B cell (primary cell): ENCODE measurements around the gene CD44. TPM values are rescaled to one million over a fixed set of nuclear protein-coding genes. Genes with fewer than 3 reads are reported as not detected.

Source experiments
- ATAC-seq: fragments of 200-7000 bp; cut with Tn5 transposase; one replicate; pipeline ENCODE4 v1.10.0; 2021; ENCODE audit warnings: low read depth, mild to moderate bottlenecking, moderate number of reproducible peaks, moderate library complexity
- CTCF ChIA-PET: fragments of 350-600 bp; sonication (Branson Sonifier 250); formaldehyde crosslinking; loops from one replicate; lab custom pipeline; 2021; ENCODE audit warnings: antibody characterized with exemption, inconsistent platforms; lab: Charles Lee
- POLR2A ChIA-PET: fragments of 350-600 bp; sonication (Branson Sonifier 250); formaldehyde crosslinking; loops from one replicate; lab custom pipeline; 2021; ENCODE audit warnings: antibody characterized with exemption; lab: Charles Lee
- DNase-seq: peaks from one replicate; pipeline ENCODE4 v3.0.0; 2013
- H2AFZ ChIP-seq: 2 replicates; pipeline ENCODE4 v1.6.1; 2012; ENCODE audit warnings: mild to moderate bottlenecking, low read depth, low read length; ENCODE audit not compliant: insufficient read depth, poor library complexity, severe bottlenecking
- H3K27ac ChIP-seq, 2 donors: 1 replicate in 1 of 2; 2 replicates in 1 of 2; pipeline ENCODE4 v1.5.1; 2012 to 2013; ENCODE audit warnings: low read length in 2 of 2, mild to moderate bottlenecking in 2 of 2, moderate library complexity in 1 of 2
- H3K27me3 ChIP-seq, 4 experiments: fragments of 200-600 bp in 1 of 4; sonication (generic) in 1 of 4; replicated peaks in 1 of 4; 1 replicate in 2 of 4; 2 replicates in 2 of 4; pipeline versions ENCODE4 v1.6.1 to v1.7.0; 2013 to 2016; ENCODE audit warnings: low read length in 3 of 4, mild to moderate bottlenecking in 2 of 4, mixed read lengths in 1 of 4, moderate library complexity in 1 of 4; ENCODE audit not compliant: insufficient read depth in 4 of 4, control insufficient read depth in 3 of 4; ENCODE audit errors: control extremely low read depth in 1 of 4
- H3K36me3 ChIP-seq, 2 experiments: replicated peaks in 1 of 2; 1 replicate in 1 of 2; 2 replicates in 1 of 2; pipeline versions ENCODE4 v1.6.1 to v1.7.1; 2013; ENCODE audit warnings: low read length in 1 of 2; ENCODE audit not compliant: insufficient read depth in 2 of 2, control insufficient read depth in 1 of 2; ENCODE audit errors: control extremely low read depth in 1 of 2, extremely low read depth in 1 of 2
- H3K4me1 ChIP-seq, 2 donors: fragments of 200-600 bp in 1 of 2; sonication (generic) in 1 of 2; 1 replicate in 1 of 2; 2 replicates in 1 of 2; pipeline versions ENCODE4 v1.5.1 to v1.6.1; 2013 to 2017; ENCODE audit warnings: low read length in 2 of 2; ENCODE audit not compliant: control insufficient read depth in 2 of 2, insufficient read depth in 2 of 2
- H3K4me2 ChIP-seq: replicated peaks from 2 replicates; pipeline ENCODE3; 2012; ENCODE audit warnings: mild to moderate bottlenecking, low read depth, low read length; ENCODE audit not compliant: poor library complexity, severe bottlenecking
- H3K4me3 ChIP-seq, 5 experiments: fragments of 200-600 bp in 1 of 5; sonication (generic) in 1 of 5; 1 replicate in 3 of 5; 2 replicates in 2 of 5; pipeline versions ENCODE4 v1.5.1 to v1.7.0; 2011 to 2016; ENCODE audit warnings: low read length in 4 of 5, mild to moderate bottlenecking in 4 of 5, low read depth in 2 of 5, control low read depth in 1 of 5, moderate library complexity in 1 of 5; ENCODE audit not compliant: insufficient read depth in 1 of 5; ENCODE audit errors: control extremely low read depth in 1 of 5, extremely low read depth in 1 of 5
- H3K79me2 ChIP-seq: fragments of 200-600 bp; sonication (generic); one replicate; pipeline ENCODE4 v1.6.0; 2016; ENCODE audit warnings: low read length; ENCODE audit not compliant: control insufficient read depth, insufficient read depth
- H3K9ac ChIP-seq: fragments of 200-600 bp; sonication (generic); 2 replicates; pipeline ENCODE4 v1.6.1; 2017; ENCODE audit warnings: mild to moderate bottlenecking, low read length, moderate library complexity
- H3K9me3 ChIP-seq, 3 donors: one replicate each; pipeline versions ENCODE4 v1.6.1 to v1.7.1; 2013; ENCODE audit warnings: low read length in 2 of 3; ENCODE audit not compliant: control insufficient read depth in 2 of 3, insufficient read depth in 1 of 3; ENCODE audit errors: control extremely low read depth in 1 of 3
- H4K20me1 ChIP-seq: 2 replicates; pipeline ENCODE4 v1.6.0; 2012; ENCODE audit warnings: mild to moderate bottlenecking, low read length; ENCODE audit not compliant: insufficient read depth, control insufficient read depth, poor library complexity, severe bottlenecking
- H3K27ac Mint-ChIP-seq: one replicate; pipeline ENCODE4 v1.8.0; 2021; ENCODE audit warnings: mixed read lengths
- H3K27me3 Mint-ChIP-seq: one replicate; pipeline ENCODE4 v1.8.0; 2021; ENCODE audit warnings: mixed read lengths
- H3K4me1 Mint-ChIP-seq: one replicate; pipeline ENCODE4 v1.8.0; 2021; ENCODE audit warnings: mixed read lengths
- H3K4me3 Mint-ChIP-seq: one replicate; pipeline ENCODE4 v1.8.0; 2021; ENCODE audit warnings: mixed read lengths
- H3K9me3 Mint-ChIP-seq: one replicate; pipeline ENCODE4 v1.8.0; 2022; ENCODE audit warnings: mixed read lengths; ENCODE audit not compliant: insufficient read depth
- EZH2 ChIP-seq: IDR thresholded peaks from 2 replicates; pipeline ENCODE4 v1.6.1; 2012; ENCODE audit warnings: borderline replicate concordance, low read depth, mild to moderate bottlenecking, moderate library complexity, low read length; ENCODE audit not compliant: insufficient read depth, poor library complexity, severe bottlenecking
- WGBS: methylation state at CpG from one replicate; pipeline ENCODE4 v1.1.5; 2013; ENCODE audit warnings: missing lambda C conversion rate; ENCODE audit not compliant: insufficient coverage; 5-methylcytosine and 5-hydroxymethylcytosine counted together
- intact Hi-C: fragments of 100-400 bp; cut with micrococcal nuclease; formaldehyde crosslinking; loops from one replicate; pipeline ENCODE4 v1.10.0; 2022
- polyA plus RNA-seq: library from polyadenylated mRNA; depleted of rRNA; stranded (reverse); fragments of >200 nt; gene quantifications from 2 replicates; pipeline ENCODE4 v1.2.3, GENCODE V29; 2012
- total RNA-seq, 2 donors: library from RNA; stranded (reverse); fragments of 120-200 nt in 1 of 2; gene quantifications; 1 replicate in 1 of 2; 2 replicates in 1 of 2; pipeline versions ENCODE4 v1.2.3 to v1.2.4, GENCODE V29; 2013 to 2022
- TF ChIP-seq, protein P1 (sequence below): fragments of 200-600 bp; IDR thresholded peaks from one replicate; pipeline ENCODE4 v1.8.0; 2022; ENCODE audit warnings: antibody characterized with exemption, mild to moderate bottlenecking

Gene CD44
- total and polyA plus RNA-seq, 2 donors (not counting 1 experiment from before 2014, with no cell fraction given), result 261 to 896 TPM

DNA sequence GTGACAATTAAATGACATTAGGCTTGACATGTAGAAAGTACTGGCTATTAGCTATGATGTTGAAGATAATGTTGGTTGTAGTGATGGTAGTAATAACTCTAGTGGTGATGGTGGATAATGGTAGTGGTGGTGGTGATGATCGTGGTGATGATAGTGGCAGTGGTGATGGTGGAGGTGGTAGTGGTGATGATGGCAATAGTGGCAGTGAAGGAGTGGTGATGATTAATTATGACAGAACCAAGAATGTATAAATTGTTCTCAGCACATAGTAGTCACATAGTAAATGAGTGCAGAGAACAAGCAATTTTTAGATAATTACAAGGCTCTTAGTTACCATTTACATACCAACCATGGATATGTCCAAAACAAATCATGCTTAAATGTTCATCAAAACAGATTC lies 5.3 kb upstream of the CD44 start:
- peaks cover 34% of the 10 kb centered on the region for H3K4me1 Mint-ChIP-seq
- no peak overlapping the region for H2AFZ ChIP-seq

DNA sequence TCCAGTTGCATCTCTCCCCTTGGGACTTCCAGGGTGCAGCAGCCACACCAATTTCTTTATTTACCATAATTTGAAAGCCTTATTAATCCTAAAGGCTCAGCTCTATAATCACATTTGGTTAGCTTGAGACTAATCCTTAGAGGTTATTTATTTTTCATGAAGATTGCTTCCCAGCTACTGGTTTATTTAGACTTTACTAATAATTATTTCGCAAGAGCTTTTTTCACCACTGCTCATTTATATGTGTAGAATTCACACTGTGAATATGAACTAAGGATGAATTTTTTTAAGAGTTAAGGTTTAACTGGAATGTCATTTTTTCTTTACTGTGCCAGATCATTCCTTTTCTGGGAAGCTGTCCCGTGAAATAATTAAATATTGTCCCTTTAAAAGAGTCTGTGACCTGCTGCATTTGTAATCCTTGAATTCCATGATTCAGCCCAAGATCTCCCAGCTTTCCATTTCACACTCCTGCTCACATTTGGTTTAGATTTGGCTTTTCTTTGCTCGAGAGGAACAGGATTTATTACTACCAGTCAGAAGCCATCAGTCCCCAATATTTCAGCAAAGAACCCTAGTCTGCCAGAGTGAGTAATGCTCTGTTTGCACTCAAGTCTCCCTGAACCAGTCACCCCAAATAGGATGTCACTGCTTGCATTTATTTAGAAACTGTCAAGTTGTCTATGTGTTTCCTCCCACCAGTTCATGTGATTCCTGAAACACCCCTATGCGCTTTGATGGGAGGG lies 4.4 kb upstream of the CD44 start:
- Mint-ChIP-seq H3K4me3 (no peak overlapping the region), H3K4me1 (peaks cover 33% of the 10 kb centered on the region), H3K27ac (no peak overlapping the region), H3K27me3 (no peaks in the 10 kb centered on the region), H3K9me3 (no peaks in the 10 kb centered on the region)
- Histone ChIP-seq H3K4me1 (peaks cover 14 to 24% of the 10 kb centered on the region in 2 donors), H3K9ac (no peak overlapping the region), H3K27me3 (no peaks in the 10 kb centered on the region), H2AFZ (no peak overlapping the region), H3K27ac (no peak overlapping the region), H3K79me2 (peaks cover 7% of the 10 kb centered on the region), H3K9me3 (no peaks in the 10 kb centered on the region), H4K20me1 (peaks cover under 1% of the 10 kb centered on the region), H3K4me2 (no peak overlapping the region), H3K36me3 (no peaks in the 10 kb centered on the region), H3K4me3 (no peak overlapping the region)
- no peak for ATAC-seq
- CTCF ChIA-PET, result interaction anchor here (1.0 kb wide), 1 partner anchor 29 kb away, joined by 3 read pairs; no protein-coding TSS in a partner anchor
- POLR2A ChIA-PET, result interaction anchor here (1.6 kb wide), 1 partner anchor 10 kb away, joined by 3 read pairs; no protein-coding TSS in a partner anchor
- DNase-seq, result no peak
- TF ChIP-seq EZH2, result no peak
- TF ChIP-seq, protein P1, sequence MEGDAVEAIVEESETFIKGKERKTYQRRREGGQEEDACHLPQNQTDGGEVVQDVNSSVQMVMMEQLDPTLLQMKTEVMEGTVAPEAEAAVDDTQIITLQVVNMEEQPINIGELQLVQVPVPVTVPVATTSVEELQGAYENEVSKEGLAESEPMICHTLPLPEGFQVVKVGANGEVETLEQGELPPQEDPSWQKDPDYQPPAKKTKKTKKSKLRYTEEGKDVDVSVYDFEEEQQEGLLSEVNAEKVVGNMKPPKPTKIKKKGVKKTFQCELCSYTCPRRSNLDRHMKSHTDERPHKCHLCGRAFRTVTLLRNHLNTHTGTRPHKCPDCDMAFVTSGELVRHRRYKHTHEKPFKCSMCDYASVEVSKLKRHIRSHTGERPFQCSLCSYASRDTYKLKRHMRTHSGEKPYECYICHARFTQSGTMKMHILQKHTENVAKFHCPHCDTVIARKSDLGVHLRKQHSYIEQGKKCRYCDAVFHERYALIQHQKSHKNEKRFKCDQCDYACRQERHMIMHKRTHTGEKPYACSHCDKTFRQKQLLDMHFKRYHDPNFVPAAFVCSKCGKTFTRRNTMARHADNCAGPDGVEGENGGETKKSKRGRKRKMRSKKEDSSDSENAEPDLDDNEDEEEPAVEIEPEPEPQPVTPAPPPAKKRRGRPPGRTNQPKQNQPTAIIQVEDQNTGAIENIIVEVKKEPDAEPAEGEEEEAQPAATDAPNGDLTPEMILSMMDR, result no peak
- intact Hi-C loops, result loop anchor here (5.0 kb wide), 1 partner anchor 38 kb away; no protein-coding TSS in a partner anchor
- whole genome bisulfite sequencing, result no CpG with 5 or more reads among the region's 4 CpGs

More for the DNA sequence above, 5.3 kb upstream of the CD44 start:
- H3K9me3 Mint-ChIP-seq, result no peaks in the 10 kb centered on the region
- H3K27ac Mint-ChIP-seq, result no peak overlapping the region
- H3K9ac ChIP-seq, result no peak overlapping the region
- H3K36me3 ChIP-seq, result no peaks in the 10 kb centered on the region
- WGBS, result no CpG with 5 or more reads among the region's 1 CpG
- no peaks in the 10 kb centered on the region for H3K27me3 Mint-ChIP-seq
- DNase-seq, result no peak
- intact Hi-C loops, result no loop called here
- no peak overlapping the region for H3K4me2 ChIP-seq
- no peak overlapping the region for H3K4me3 ChIP-seq
- H3K79me2 ChIP-seq, result no peaks in the 10 kb centered on the region
- H3K27me3 ChIP-seq, result no peaks in the 10 kb centered on the region
- no peak overlapping the region for H3K27ac ChIP-seq
- no peaks in the 10 kb centered on the region for H3K9me3 ChIP-seq
- H4K20me1 ChIP-seq, result no peaks in the 10 kb centered on the region
- ChIA-PET CTCF (interaction anchor here (1.0 kb wide), 1 partner anchor 30 kb away, joined by 3 read pairs; no protein-coding TSS in a partner anchor), POLR2A (no interaction called here)
- no peak overlapping the region for H3K4me3 Mint-ChIP-seq
- peaks cover 14 to 27% of the 10 kb centered on the region in 2 donors for H3K4me1 ChIP-seq
- no peak for ATAC-seq
- no peak for TF ChIP-seq EZH2
- TF ChIP-seq, protein P1, result no peak
